Activated naive CD8-positive, alpha-beta T cell (primary cell): ENCODE results near the gene NEK6.

Source experiments
- H3K27ac Mint-ChIP-seq: one replicate; pipeline ENCODE4 v1.8.0; 2021; ENCODE audit warnings: mixed read lengths
- H3K27me3 Mint-ChIP-seq: one replicate; pipeline ENCODE4 v1.8.0; 2021; ENCODE audit warnings: mixed read lengths
- H3K36me3 Mint-ChIP-seq: one replicate; pipeline ENCODE4 v1.8.0; 2021; ENCODE audit warnings: mixed read lengths
- H3K4me1 Mint-ChIP-seq: one replicate; pipeline ENCODE4 v1.8.0; 2021; ENCODE audit warnings: low read depth, mixed read lengths
- H3K4me3 Mint-ChIP-seq: one replicate; pipeline ENCODE4 v1.8.0; 2021; ENCODE audit warnings: mild to moderate bottlenecking, mixed read lengths
- H3K9me3 Mint-ChIP-seq: one replicate; pipeline ENCODE4 v1.8.0; 2021; ENCODE audit warnings: low read depth, mixed read lengths

Gene NEK6

GRCh38 chr9:124356745-124357390 lies 99.1 kb downstream of the NEK6 start:
- Mint-ChIP-seq H3K4me1 (peaks cover 43% of the 10 kb centered on the region), H3K9me3 (no peaks in the 10 kb centered on the region), H3K27me3 (no peaks in the 10 kb centered on the region), H3K27ac (peak overlapping the region; percentile 64), H3K36me3 (peaks cover 5% of the 10 kb centered on the region), H3K4me3 (no peak overlapping the region)

GRCh38 chr9:124357721-124358361 lies 100.1 kb downstream of the NEK6 start:
- Mint-ChIP-seq H3K36me3 (peaks cover 3% of the 10 kb centered on the region), H3K27ac (no peak overlapping the region), H3K4me1 (peaks cover 48% of the 10 kb centered on the region), H3K4me3 (no peak overlapping the region), H3K9me3 (no peaks in the 10 kb centered on the region), H3K27me3 (no peaks in the 10 kb centered on the region)

GRCh38 chr9:124358631-124359030 lies 100.9 kb downstream of the NEK6 start:
- Mint-ChIP-seq H3K4me1 (peaks cover 55% of the 10 kb centered on the region), H3K27me3 (no peaks in the 10 kb centered on the region), H3K4me3 (no peak overlapping the region), H3K9me3 (no peaks in the 10 kb centered on the region), H3K36me3 (peaks cover 3% of the 10 kb centered on the region), H3K27ac (peak overlapping the region; percentile 83)

- Mint-ChIP-seq H3K4me1 (peaks cover 61% of the 10 kb centered on the region), H3K9me3 (no peaks in the 10 kb centered on the region), H3K4me3 (no peak overlapping the region), H3K36me3 (no peaks in the 10 kb centered on the region), H3K27me3 (no peaks in the 10 kb centered on the region), H3K27ac (no peak overlapping the region)
Observed at GRCh38 chr9:124359426-124359825, 101.7 kb downstream of the NEK6 start.

- no peaks in the 10 kb centered on the region for H3K36me3 Mint-ChIP-seq
- H3K27ac Mint-ChIP-seq = peak overlapping the region; percentile 28
- no peaks in the 10 kb centered on the region for H3K27me3 Mint-ChIP-seq
- H3K9me3 Mint-ChIP-seq = no peaks in the 10 kb centered on the region
- peaks cover 64% of the 10 kb centered on the region for H3K4me1 Mint-ChIP-seq
- H3K4me3 Mint-ChIP-seq = no peak overlapping the region
Observed at GRCh38 chr9:124359855-124360678, 102.3 kb downstream of the NEK6 start.

- H3K9me3 Mint-ChIP-seq = no peaks in the 10 kb centered on the region
- no peak overlapping the region for H3K27ac Mint-ChIP-seq
- no peaks in the 10 kb centered on the region for H3K27me3 Mint-ChIP-seq
- no peaks in the 10 kb centered on the region for H3K36me3 Mint-ChIP-seq
- H3K4me1 Mint-ChIP-seq = peaks cover 69% of the 10 kb centered on the region
- no peak overlapping the region for H3K4me3 Mint-ChIP-seq
Observed at GRCh38 chr9:124361128-124361527, 103.4 kb downstream of the NEK6 start.

GRCh38 chr9:124363326-124364096 lies 105.8 kb downstream of the NEK6 start:
- no peaks in the 10 kb centered on the region for H3K9me3 Mint-ChIP-seq
- H3K27ac Mint-ChIP-seq = no peak overlapping the region
- H3K27me3 Mint-ChIP-seq = no peaks in the 10 kb centered on the region
- H3K36me3 Mint-ChIP-seq = no peaks in the 10 kb centered on the region
- H3K4me1 Mint-ChIP-seq = peaks cover 71% of the 10 kb centered on the region
- H3K4me3 Mint-ChIP-seq = no peak overlapping the region

- Mint-ChIP-seq H3K27me3 (no peaks in the 10 kb centered on the region), H3K4me1 (peaks cover 70% of the 10 kb centered on the region), H3K9me3 (no peaks in the 10 kb centered on the region), H3K27ac (no peak overlapping the region), H3K36me3 (no peaks in the 10 kb centered on the region), H3K4me3 (no peak overlapping the region)
Observed at GRCh38 chr9:124364141-124364540, 106.4 kb downstream of the NEK6 start.

GRCh38 chr9:124365036-124365435 lies 107.3 kb downstream of the NEK6 start:
- Mint-ChIP-seq H3K9me3 (no peaks in the 10 kb centered on the region), H3K4me1 (peaks cover 71% of the 10 kb centered on the region), H3K4me3 (no peak overlapping the region), H3K27me3 (no peaks in the 10 kb centered on the region), H3K36me3 (no peaks in the 10 kb centered on the region), H3K27ac (no peak overlapping the region)

- Mint-ChIP-seq H3K9me3 (no peaks in the 10 kb centered on the region), H3K27ac (no peak overlapping the region), H3K4me3 (no peak overlapping the region), H3K36me3 (no peaks in the 10 kb centered on the region), H3K27me3 (no peaks in the 10 kb centered on the region), H3K4me1 (peaks cover 65% of the 10 kb centered on the region)
Observed at GRCh38 chr9:124366476-124367220, 108.9 kb downstream of the NEK6 start.

GRCh38 chr9:124368692-124369091 lies 110.9 kb downstream of the NEK6 start:
- Mint-ChIP-seq H3K27me3 (no peaks in the 10 kb centered on the region), H3K27ac (peak overlapping the region; percentile 24), H3K4me1 (peaks cover 63% of the 10 kb centered on the region), H3K9me3 (no peaks in the 10 kb centered on the region), H3K4me3 (no peak overlapping the region), H3K36me3 (peaks cover under 1% of the 10 kb centered on the region)

GRCh38 chr9:124369231-124369797 lies 111.6 kb downstream of the NEK6 start:
- H3K4me3 Mint-ChIP-seq = no peak overlapping the region
- peaks cover 61% of the 10 kb centered on the region for H3K4me1 Mint-ChIP-seq
- H3K27me3 Mint-ChIP-seq = no peaks in the 10 kb centered on the region
- H3K36me3 Mint-ChIP-seq = peaks cover 4% of the 10 kb centered on the region
- H3K27ac Mint-ChIP-seq = no peak overlapping the region
- no peaks in the 10 kb centered on the region for H3K9me3 Mint-ChIP-seq

GRCh38 chr9:124370896-124371582 lies 113.3 kb downstream of the NEK6 start:
- no peak overlapping the region for H3K27ac Mint-ChIP-seq
- no peaks in the 10 kb centered on the region for H3K27me3 Mint-ChIP-seq
- no peak overlapping the region for H3K4me3 Mint-ChIP-seq
- peaks cover 55% of the 10 kb centered on the region for H3K4me1 Mint-ChIP-seq
- H3K36me3 Mint-ChIP-seq = peaks cover 7% of the 10 kb centered on the region
- no peaks in the 10 kb centered on the region for H3K9me3 Mint-ChIP-seq
